ENCODE measurements around the gene SAMD4A. TPM values are rescaled to one million over a fixed set of nuclear protein-coding genes. Genes with fewer than 3 reads are reported as not detected.

The SAMD4A gene
- total and polyA plus RNA-seq, 2 of the 4 experiments (the other 2 are of a cell fraction) = 22.9 to 38.2 TPM

- no peak overlapping the region for H2AK5ac ChIP-seq (ENCODE audit: low read depth, low read length)
- H3K9ac ChIP-seq (ENCODE audit: low read depth, low read length) = no peak overlapping the region
- no peak for TF ChIP-seq CEBPB (IDR thresholded peaks at IDR 0.05; ENCODE audit: low read depth, low read length)
- TF ChIP-seq, protein P1, sequence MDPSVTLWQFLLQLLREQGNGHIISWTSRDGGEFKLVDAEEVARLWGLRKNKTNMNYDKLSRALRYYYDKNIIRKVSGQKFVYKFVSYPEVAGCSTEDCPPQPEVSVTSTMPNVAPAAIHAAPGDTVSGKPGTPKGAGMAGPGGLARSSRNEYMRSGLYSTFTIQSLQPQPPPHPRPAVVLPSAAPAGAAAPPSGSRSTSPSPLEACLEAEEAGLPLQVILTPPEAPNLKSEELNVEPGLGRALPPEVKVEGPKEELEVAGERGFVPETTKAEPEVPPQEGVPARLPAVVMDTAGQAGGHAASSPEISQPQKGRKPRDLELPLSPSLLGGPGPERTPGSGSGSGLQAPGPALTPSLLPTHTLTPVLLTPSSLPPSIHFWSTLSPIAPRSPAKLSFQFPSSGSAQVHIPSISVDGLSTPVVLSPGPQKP (IDR thresholded peaks at IDR 0.05; ENCODE audit: borderline replicate concordance, low read depth, low read length) = no peak
- TF ChIP-seq, protein P2, sequence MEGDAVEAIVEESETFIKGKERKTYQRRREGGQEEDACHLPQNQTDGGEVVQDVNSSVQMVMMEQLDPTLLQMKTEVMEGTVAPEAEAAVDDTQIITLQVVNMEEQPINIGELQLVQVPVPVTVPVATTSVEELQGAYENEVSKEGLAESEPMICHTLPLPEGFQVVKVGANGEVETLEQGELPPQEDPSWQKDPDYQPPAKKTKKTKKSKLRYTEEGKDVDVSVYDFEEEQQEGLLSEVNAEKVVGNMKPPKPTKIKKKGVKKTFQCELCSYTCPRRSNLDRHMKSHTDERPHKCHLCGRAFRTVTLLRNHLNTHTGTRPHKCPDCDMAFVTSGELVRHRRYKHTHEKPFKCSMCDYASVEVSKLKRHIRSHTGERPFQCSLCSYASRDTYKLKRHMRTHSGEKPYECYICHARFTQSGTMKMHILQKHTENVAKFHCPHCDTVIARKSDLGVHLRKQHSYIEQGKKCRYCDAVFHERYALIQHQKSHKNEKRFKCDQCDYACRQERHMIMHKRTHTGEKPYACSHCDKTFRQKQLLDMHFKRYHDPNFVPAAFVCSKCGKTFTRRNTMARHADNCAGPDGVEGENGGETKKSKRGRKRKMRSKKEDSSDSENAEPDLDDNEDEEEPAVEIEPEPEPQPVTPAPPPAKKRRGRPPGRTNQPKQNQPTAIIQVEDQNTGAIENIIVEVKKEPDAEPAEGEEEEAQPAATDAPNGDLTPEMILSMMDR (conservative IDR thresholded peaks at IDR 0.05; ENCODE audit: low read depth, low read length) = no peak
- no peak for TF ChIP-seq CHD1 (IDR thresholded peaks at IDR 0.05; ENCODE audit: low read depth, low read length)
- TF ChIP-seq SMC3 (IDR thresholded peaks at IDR 0.05; ENCODE audit: low read depth, low read length) = no peak
- TF ChIP-seq POLR2A (IDR thresholded peaks at IDR 0.05; ENCODE audit: low read depth, low read length) = no peak
- no peak for TF ChIP-seq BHLHE40 (IDR thresholded peaks at IDR 0.05; ENCODE audit: low read depth, low read length)
- no peaks in the 10 kb centered on the region for H4K20me1 ChIP-seq (ENCODE audit: insufficient read depth, low read length)
- H3K9me1 ChIP-seq (ENCODE audit: insufficient read depth, low read length) = no peaks in the 10 kb centered on the region
- ATAC-seq (ENCODE audit: low read depth) (no peak), DNase-seq (no peak)
- no peak overlapping the region for H3K4me3 ChIP-seq (ENCODE audit: insufficient read depth, low read depth, low read length)
- no peak overlapping the region for H2AFZ ChIP-seq (replicated peaks; ENCODE audit: low read length, poor library complexity)
- ChIA-PET POLR2A (ENCODE audit: unreplicated experiment) (no interaction called here), CTCF (no interaction called here)
- H3K56ac ChIP-seq (ENCODE audit: extremely low read depth, insufficient read depth, low read length) = no peak overlapping the region
- no TSS peak for BruUV-seq (replicated peaks)
- H3K27me3 ChIP-seq (ENCODE audit: control insufficient read depth, insufficient read depth, low read length) = peaks cover 20% of the 10 kb centered on the region
- dilution Hi-C loops (cut with HindIII; ENCODE audit: low sequenced_read_pairs, unreplicated experiment) (no loop called here), in situ Hi-C loops (cut with MboI; ENCODE audit: low sequenced_read_pairs) (no loop called here), intact Hi-C loops (cut with micrococcal nuclease) (no loop called here)
- H3K4me2 ChIP-seq (ENCODE audit: low read depth, low read length) = no peak overlapping the region
- no peaks in the 10 kb centered on the region for H3K79me1 ChIP-seq (ENCODE audit: low read depth in 1 of 2, low read length in 2 of 2)
- no peaks in the 10 kb centered on the region for H3K4me1 ChIP-seq (ENCODE audit: control insufficient read depth, insufficient read depth, low read length)
- H3K9me3 ChIP-seq (ENCODE audit: control insufficient read depth, insufficient read depth, low read length) = peaks cover 11% of the 10 kb centered on the region; the same call in 1 of the 2 replicates
- H2BK5ac ChIP-seq (ENCODE audit: low read depth, low read length, poor library complexity, severe bottlenecking) = no peak overlapping the region
- H4K8ac ChIP-seq (ENCODE audit: low read depth in 2 of 2, low read length in 2 of 2) = no peak overlapping the region
- no peak overlapping the region for H4K5ac ChIP-seq (ENCODE audit: low read depth, low read length)
- H3K14ac ChIP-seq (replicated peaks; ENCODE audit: low read depth, low read length) = no peak overlapping the region
- H3K27ac ChIP-seq (ENCODE audit: insufficient read depth, low read length) = no peak overlapping the region
- H2BK15ac ChIP-seq (ENCODE audit: low read depth, low read length) = no peak overlapping the region
- no peak overlapping the region for H2BK120ac ChIP-seq (ENCODE audit: low read depth, low read length)
- H3K23ac ChIP-seq (ENCODE audit: low read depth, low read length) = no peak overlapping the region
- H3K18ac ChIP-seq (ENCODE audit: low read depth, low read length) = no peak overlapping the region
- no CpG with 5 or more reads among the region's 2 CpGs for WGBS, 2 experiments (ENCODE audit: extremely low coverage in 2 of 2, insufficient read length in 1 of 2)
- H2AK9ac ChIP-seq (replicated peaks; ENCODE audit: low read depth, low read length, poor library complexity) = no peak overlapping the region
- H2BK20ac ChIP-seq (ENCODE audit: low read depth, low read length) = no peak overlapping the region
- H4K91ac ChIP-seq (ENCODE audit: insufficient read depth, low read depth, low read length) = no peak overlapping the region
- no peak overlapping the region for H3K4ac ChIP-seq (ENCODE audit: low read depth, low read length)
- H3K36me3 ChIP-seq (ENCODE audit: control insufficient read depth, insufficient read depth, low read length) = no peaks in the 10 kb centered on the region
These were observed 257.0 kb downstream of the SAMD4A start for GRCh38 chr14:54823757-54824549.
